CD1c-positive myeloid dendritic cell (primary cell): ENCODE measurements around the gene MEIOC.

ENCODE experiments used
- DNase-seq: peaks from one replicate; pipeline ENCODE4 v3.0.0-alpha.2; 2016; ENCODE audit errors: extremely low spot score

The MEIOC gene

GRCh38 chr17:44708401-44709263, 52.4 kb downstream of the MEIOC start, which contains the start of gene DBF4B:
Gene DBF4B, plus strand, starts transcription at chr17:44708665. Its CDS starts 156 bp downstream, at chr17:44708821.
- peak; percentile 92 for DNase-seq

- DNase-seq: no peak
Observed at GRCh38 chr17:44719444-44719843, 63.2 kb downstream of the MEIOC start.

- DNase-seq: no peak
Observed at GRCh38 chr17:44722254-44722653, 66.0 kb downstream of the MEIOC start.
